ENCODE measurements around the gene ANHX. TPM values are rescaled to one million over a fixed set of nuclear protein-coding genes. Genes with fewer than 3 reads are reported as not detected.

Gene ANHX
- total and polyA plus RNA-seq, 2 of the 13 experiments (the other 11 are each of a cell fraction or from before 2014, with no cell fraction given) = not detected

DNA sequence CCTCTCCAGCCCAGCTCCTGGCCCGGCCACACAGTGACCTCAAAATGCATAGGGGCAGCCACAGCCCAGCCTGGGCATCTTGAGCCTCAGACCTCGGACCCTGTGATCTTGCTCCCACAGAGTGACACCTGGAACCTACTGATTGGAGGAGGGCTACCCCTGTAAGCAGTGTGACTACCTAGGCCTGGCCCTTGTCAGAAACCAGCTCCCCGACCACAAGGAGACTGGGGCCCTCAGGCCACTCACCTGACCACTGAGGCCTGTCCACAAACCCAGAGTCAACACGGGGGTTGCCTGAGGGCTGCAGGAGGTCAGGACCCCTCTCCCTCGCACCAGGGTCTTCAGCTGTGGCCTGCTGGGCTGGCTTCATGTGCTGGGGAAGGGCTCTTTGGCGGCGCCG is 9.0 kb downstream of the ANHX start:
- WGBS (ENCODE audit: low lambda C conversion rate) = 18% methylated on average over 4 of the region's 8 CpGs
- Histone ChIP-seq H3K4me2 (ENCODE audit: low read depth, low read length) (no peak overlapping the region), H3K9ac (ENCODE audit: insufficient read depth, low read depth, low read length) (no peak overlapping the region), H3K36me3 (replicated peaks in 1 of 2; ENCODE audit: control insufficient read depth in 1 of 2, insufficient read depth in 2 of 2, low read length in 2 of 2) (no peaks in the 10 kb centered on the region), H3K9me3 (ENCODE audit: low read length) (peaks cover 90% of the 10 kb centered on the region), H2AFZ (ENCODE audit: low read length) (no peak overlapping the region), H4K20me1 (ENCODE audit: insufficient read depth, low read length) (no peaks in the 10 kb centered on the region), H3K27me3 (ENCODE audit: control insufficient read depth in 1 of 2, insufficient read depth in 2 of 2, low read length in 2 of 2) (no peaks in the 10 kb centered on the region), H3K79me2 (ENCODE audit: insufficient read depth, low read length) (no peaks in the 10 kb centered on the region), H3K27ac (ENCODE audit: extremely low read length, insufficient read depth, low read length) (no peak overlapping the region), H3K4me3 (replicated peaks in 1 of 3; ENCODE audit: insufficient read depth in 1 of 3, low read depth in 2 of 3, low read length in 3 of 3) (no peak overlapping the region), H3K4me1 (ENCODE audit: insufficient read depth, low read length) (no peaks in the 10 kb centered on the region)
- in situ Hi-C loops (cut with HindIII; ENCODE audit: extremely low pct_ligation_motif_present, low pct_unique_long_range_greater_than_20kb) = no loop called here
- TF ChIP-seq ZSCAN21 (CRISPR knock-in tag; IDR thresholded peaks at IDR 0.05; ENCODE audit: borderline replicate concordance) = no peak
- no peak for TF ChIP-seq NFYC (CRISPR knock-in tag; IDR thresholded peaks at IDR 0.05)
- no peak for TF ChIP-seq ZNF674 (CRISPR knock-in tag; IDR thresholded peaks at IDR 0.05; ENCODE audit: low read depth)
- TF ChIP-seq ZNF33A (CRISPR knock-in tag; IDR thresholded peaks at IDR 0.05; ENCODE audit: borderline replicate concordance) = no peak
- TF ChIP-seq GATA4 (IDR thresholded peaks at IDR 0.05; ENCODE audit: borderline replicate concordance, low read depth) = no peak
- TF ChIP-seq EHMT2 (IDR thresholded peaks at IDR 0.05; ENCODE audit: borderline replicate concordance, low read depth, low read length) = no peak
- no peak for TF ChIP-seq ZNF280D (CRISPR knock-in tag; IDR thresholded peaks at IDR 0.05)
- TF ChIP-seq CENPX (CRISPR knock-in tag; IDR thresholded peaks at IDR 0.05) = no peak
- TF ChIP-seq, protein P1, sequence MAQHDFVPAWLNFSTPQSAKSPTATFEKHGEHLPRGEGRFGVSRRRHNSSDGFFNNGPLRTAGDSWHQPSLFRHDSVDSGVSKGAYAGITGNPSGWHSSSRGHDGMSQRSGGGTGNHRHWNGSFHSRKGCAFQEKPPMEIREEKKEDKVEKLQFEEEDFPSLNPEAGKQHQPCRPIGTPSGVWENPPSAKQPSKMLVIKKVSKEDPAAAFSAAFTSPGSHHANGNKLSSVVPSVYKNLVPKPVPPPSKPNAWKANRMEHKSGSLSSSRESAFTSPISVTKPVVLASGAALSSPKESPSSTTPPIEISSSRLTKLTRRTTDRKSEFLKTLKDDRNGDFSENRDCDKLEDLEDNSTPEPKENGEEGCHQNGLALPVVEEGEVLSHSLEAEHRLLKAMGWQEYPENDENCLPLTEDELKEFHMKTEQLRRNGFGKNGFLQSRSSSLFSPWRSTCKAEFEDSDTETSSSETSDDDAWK (CRISPR knock-in tag; IDR thresholded peaks at IDR 0.05) = no peak
- no peak for TF ChIP-seq YEATS4 (CRISPR knock-in tag; IDR thresholded peaks at IDR 0.05; ENCODE audit: borderline replicate concordance)
- TF ChIP-seq ZNF7 (CRISPR knock-in tag; IDR thresholded peaks at IDR 0.05) = no peak
- TF ChIP-seq ZNF619 (CRISPR knock-in tag; IDR thresholded peaks at IDR 0.05) = no peak
- TF ChIP-seq ZNF83 (CRISPR knock-in tag; IDR thresholded peaks at IDR 0.05; ENCODE audit: borderline replicate concordance) = no peak
- TF ChIP-seq, protein P2, sequence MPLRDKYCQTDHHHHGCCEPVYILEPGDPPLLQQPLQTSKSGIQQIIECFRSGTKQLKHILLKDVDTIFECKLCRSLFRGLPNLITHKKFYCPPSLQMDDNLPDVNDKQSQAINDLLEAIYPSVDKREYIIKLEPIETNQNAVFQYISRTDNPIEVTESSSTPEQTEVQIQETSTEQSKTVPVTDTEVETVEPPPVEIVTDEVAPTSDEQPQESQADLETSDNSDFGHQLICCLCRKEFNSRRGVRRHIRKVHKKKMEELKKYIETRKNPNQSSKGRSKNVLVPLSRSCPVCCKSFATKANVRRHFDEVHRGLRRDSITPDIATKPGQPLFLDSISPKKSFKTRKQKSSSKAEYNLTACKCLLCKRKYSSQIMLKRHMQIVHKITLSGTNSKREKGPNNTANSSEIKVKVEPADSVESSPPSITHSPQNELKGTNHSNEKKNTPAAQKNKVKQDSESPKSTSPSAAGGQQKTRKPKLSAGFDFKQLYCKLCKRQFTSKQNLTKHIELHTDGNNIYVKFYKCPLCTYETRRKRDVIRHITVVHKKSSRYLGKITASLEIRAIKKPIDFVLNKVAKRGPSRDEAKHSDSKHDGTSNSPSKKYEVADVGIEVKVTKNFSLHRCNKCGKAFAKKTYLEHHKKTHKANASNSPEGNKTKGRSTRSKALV (CRISPR knock-in tag; IDR thresholded peaks at IDR 0.05) = no peak
- TF ChIP-seq POGK (CRISPR knock-in tag; conservative IDR thresholded peaks at IDR 0.05) = no peak
- TF ChIP-seq ZNF839 (CRISPR knock-in tag; IDR thresholded peaks at IDR 0.05; ENCODE audit: borderline replicate concordance) = no peak
- no peak for TF ChIP-seq ZFP37 (CRISPR knock-in tag; IDR thresholded peaks at IDR 0.05; ENCODE audit: borderline replicate concordance)
- FAIRE-seq (no peak), ATAC-seq (no peak), DNase-seq (ENCODE audit: low spot score) (no peak)
- BruUV-seq (replicated peaks) = no TSS peak
- ChIA-PET POLR2A (no interaction called here), CTCF (ENCODE audit: low intra/inter-chr PET ratio, low total read pairs) (no interaction called here)
- intact Hi-C loops (cut with micrococcal nuclease; ENCODE audit: unreplicated experiment) = no loop called here
